ENCODE data around the gene RAVER2.

Gene RAVER2

DNA sequence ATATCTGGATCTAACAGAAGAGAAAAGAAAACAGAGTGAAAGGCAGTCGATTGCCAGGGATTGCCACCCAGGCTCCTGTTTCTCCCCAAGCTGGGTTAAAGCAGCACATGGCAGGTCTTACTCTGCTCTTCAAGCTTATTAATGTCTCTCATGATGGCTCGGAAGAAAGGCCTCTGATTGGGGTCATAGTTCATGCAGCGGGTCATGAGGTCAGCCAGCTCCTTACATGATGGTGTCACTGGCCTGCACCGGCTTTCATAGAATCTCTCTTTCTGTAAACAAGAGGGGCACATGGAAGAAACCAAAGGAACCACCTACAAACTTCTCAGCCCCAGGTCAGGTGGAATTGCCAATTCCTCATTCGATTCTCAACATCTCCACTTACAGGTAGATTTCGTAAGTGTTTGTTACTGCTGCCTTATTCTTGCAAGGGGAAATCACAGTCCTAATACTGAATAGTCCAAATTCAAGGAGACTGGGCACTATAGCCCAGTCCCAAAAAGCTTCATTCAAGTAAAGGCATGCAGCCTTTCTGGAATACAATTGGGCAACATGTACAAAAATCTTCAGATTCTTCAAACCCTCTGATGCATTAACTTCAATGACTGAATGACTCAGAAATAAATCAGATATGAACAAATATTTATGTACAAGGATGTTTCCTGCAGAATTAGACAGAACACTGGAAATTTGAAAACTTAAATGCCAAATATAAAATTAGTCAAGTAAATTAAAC is 96.6 kb downstream of the RAVER2 start:
- no peak for ATAC-seq

DNA sequence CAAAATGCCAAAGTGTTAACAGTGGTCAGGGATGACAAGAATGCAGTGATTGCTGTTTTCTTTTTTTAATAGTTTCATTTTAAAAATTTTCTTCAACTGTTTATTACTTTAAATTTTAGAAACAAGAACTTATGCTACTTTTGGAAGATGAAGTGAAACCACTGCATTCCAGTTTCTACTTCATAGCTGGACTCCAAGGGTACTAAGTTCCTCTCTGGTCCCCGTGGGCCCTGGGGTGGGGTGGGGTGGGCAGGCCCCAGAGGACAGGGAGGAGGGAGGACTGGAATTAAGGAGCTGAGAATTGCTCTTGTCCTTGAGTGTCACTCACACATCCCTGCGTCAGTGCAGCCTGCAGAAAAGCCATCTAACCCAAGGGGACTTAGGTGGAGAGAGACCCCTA is 97.3 kb downstream of the RAVER2 start:
- H3K4me3 Mint-ChIP-seq = no peak overlapping the region
- H3K36me3 Mint-ChIP-seq (ENCODE audit: low read depth) = peaks cover 34% of the 10 kb centered on the region
- H3K27ac Mint-ChIP-seq = no peak overlapping the region
- DNase-seq = no peak
- no peak for ATAC-seq
- H3K4me1 Mint-ChIP-seq = peaks cover 2% of the 10 kb centered on the region
- H3K9me3 Mint-ChIP-seq = no peaks in the 10 kb centered on the region
- H3K27me3 Mint-ChIP-seq = no peaks in the 10 kb centered on the region

More for the DNA sequence above, 96.6 kb downstream of the RAVER2 start:
- Mint-ChIP-seq H3K4me3 (no peak overlapping the region), H3K27me3 (no peaks in the 10 kb centered on the region), H3K9me3 (no peaks in the 10 kb centered on the region), H3K4me1 (peaks cover 2% of the 10 kb centered on the region), H3K27ac (no peak overlapping the region), H3K36me3 (ENCODE audit: low read depth) (peaks cover 39% of the 10 kb centered on the region)
- no peak for DNase-seq

DNA sequence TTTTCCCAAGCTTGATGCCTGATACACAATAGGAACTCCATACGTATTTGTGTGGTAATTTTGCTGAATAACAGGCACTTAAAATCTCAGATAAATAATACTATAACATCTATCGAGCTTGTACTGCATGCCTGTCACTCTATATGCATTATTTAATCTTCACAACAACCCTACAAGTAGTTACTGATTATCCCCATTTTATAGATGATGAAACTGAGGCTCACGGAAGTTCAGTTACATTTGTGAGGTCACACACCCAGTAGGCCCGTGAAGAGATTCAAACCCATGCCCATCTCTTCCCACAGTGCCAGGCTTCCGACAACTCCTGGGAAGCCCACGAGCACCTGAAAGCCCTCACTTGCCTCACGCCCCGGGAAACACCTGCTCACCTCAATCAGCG is 98.8 kb downstream of the RAVER2 start:
- Mint-ChIP-seq H3K27me3 (no peaks in the 10 kb centered on the region), H3K36me3 (ENCODE audit: low read depth) (peaks cover 20% of the 10 kb centered on the region), H3K27ac (no peak overlapping the region), H3K9me3 (no peaks in the 10 kb centered on the region), H3K4me1 (peaks cover 2% of the 10 kb centered on the region), H3K4me3 (no peak overlapping the region)
- DNase-seq (no peak), ATAC-seq (no peak)

DNA sequence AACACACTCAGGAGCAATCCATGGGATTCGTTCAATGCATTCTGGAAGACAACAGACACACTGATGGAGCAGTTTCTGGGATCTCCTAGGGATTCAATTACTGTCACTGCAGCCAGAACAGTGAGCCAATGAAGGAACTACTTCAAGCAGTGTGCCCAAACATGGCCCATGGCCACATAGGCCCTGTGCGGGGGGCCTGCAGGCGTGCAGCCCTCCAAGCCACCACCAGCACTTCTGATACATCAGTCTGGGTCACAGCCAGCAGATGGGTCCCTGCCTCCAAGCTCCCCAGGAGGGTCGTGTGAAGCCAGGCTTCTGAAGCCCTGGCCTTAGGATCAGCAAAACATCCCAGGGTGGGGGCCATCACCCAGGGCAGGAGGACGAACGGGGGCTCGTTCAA is 99.3 kb downstream of the RAVER2 start:
- ATAC-seq = no peak
- no peak for DNase-seq
- Mint-ChIP-seq H3K4me1 (peaks cover 2% of the 10 kb centered on the region), H3K27me3 (no peaks in the 10 kb centered on the region), H3K9me3 (no peaks in the 10 kb centered on the region), H3K27ac (no peak overlapping the region), H3K36me3 (ENCODE audit: low read depth) (peaks cover 20% of the 10 kb centered on the region), H3K4me3 (no peak overlapping the region)

DNA sequence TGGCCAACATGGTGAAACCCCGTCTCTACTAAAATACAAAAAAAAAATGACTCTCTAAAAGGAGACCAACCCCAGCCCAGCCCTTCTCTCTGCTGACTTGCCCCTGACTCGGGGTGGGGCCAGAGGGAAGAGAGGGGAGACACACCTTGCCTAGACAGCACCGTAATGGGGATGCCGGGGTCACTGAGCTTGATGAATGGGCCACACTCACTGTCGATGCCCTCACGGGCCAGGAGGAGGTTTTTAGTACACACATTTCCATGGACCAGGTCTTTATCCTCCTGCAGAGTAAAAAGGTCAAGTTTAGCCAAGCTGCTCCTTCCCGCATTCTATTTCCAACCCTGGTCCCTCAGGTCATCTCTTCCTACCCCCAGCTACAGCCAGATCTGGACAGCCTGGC is 99.7 kb downstream of the RAVER2 start:
- Mint-ChIP-seq H3K36me3 (ENCODE audit: low read depth) (peaks cover 23% of the 10 kb centered on the region), H3K27me3 (no peaks in the 10 kb centered on the region), H3K4me3 (no peak overlapping the region), H3K27ac (no peak overlapping the region), H3K9me3 (no peaks in the 10 kb centered on the region), H3K4me1 (peaks cover 2% of the 10 kb centered on the region)
- ATAC-seq = no peak
- no peak for DNase-seq

DNA sequence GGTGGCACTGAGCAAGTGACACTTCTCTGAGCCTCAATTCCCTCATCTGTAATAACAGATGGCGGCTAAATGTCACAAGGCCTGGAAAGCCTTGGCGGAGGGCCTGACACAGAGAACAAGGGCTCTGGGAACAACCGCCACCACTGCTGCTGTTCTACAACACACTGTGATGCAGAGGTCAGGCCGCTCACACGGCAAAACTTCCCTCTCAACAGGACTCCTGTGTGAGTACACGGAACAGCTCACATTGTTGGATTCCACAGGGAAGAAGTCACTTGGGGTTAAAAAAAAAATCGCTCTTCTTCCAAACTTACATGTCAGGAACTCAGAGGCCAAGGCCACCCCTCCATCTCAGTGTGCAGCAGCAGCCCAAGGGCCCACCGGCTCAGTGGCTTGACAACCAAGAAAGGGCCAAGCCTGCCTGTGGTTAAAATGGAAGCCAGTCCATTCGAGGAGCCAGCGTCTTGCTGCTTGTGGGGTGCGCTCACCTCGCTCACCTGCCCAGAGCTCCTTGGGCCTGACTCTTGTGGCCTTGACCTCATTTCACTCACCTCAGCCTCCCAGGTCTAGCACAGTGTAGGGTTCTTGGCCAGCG is 101.1 kb downstream of the RAVER2 start:
- no peak overlapping the region for H3K27ac Mint-ChIP-seq
- DNase-seq (no peak), ATAC-seq (no peak)
- H3K36me3 Mint-ChIP-seq (ENCODE audit: low read depth) = peaks cover 27% of the 10 kb centered on the region
- H3K27me3 Mint-ChIP-seq = no peaks in the 10 kb centered on the region
- peaks cover 2% of the 10 kb centered on the region for H3K4me1 Mint-ChIP-seq
- no peak overlapping the region for H3K4me3 Mint-ChIP-seq
- H3K9me3 Mint-ChIP-seq = no peaks in the 10 kb centered on the region

DNA sequence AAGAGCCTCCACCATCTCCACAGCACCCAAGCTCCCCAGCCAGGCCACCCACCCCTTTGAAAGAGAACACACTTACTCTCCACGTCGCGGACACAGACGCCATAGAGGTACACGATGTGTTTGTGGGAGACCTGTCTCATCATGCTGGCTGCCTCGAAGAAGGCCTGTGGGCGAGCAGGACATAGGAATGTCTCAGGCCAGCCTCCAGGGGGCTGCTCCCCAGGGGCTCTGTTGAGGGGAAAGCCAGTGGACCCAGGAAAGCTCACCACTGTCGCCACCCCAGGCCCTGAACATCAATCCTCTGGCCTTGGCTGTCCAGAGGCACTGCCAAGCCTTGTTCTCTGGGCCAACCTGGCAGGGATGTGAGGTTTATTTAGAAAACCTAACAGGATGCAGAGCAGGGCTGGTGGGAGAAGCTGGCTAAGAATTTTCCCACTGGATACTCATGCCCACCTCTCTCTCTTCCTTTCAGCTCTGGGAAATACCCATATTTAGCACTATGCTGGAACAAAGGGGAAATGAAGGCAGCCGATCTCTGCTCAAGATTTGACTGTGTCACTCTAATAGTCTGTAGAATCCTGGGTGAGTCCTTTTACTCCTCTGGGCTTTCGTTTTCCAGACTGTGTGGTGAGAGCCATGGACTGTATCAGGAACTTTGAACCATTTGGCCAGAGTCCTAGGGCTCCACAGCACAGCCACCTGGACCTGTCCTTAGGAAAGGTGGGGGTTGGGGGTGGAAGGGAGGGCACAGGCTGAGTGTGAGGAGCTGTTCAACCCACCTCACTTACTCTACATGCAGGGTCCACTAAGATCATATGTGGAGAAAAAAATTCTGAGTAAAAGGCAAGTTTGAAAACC is 101.9 kb downstream of the RAVER2 start:
- no peak for DNase-seq
- Mint-ChIP-seq H3K27ac (no peak overlapping the region), H3K27me3 (no peaks in the 10 kb centered on the region), H3K4me1 (peaks cover 2% of the 10 kb centered on the region), H3K9me3 (no peaks in the 10 kb centered on the region), H3K36me3 (ENCODE audit: low read depth) (peaks cover 22% of the 10 kb centered on the region), H3K4me3 (no peak overlapping the region)
- no peak for ATAC-seq

DNA sequence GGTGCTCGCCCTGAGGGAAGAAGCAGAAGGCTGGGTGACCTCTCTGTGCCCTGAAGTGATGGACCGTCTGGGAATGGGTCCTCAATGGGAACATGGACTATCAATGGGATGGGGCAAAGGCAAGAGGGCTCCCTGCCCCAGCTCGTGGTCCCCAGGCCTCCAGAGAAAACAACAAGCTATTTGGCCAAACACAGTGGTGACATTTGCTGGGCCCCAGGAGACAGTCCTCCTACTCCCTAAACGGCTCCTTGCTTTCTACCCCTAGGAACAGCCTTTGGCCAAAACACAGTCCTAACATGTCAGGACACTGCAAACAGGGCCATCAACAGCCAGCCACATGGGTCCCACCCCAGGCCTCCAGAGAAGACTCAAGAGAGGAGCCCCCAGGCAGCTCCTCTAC is 102.8 kb downstream of the RAVER2 start:
- ATAC-seq = no peak
- Mint-ChIP-seq H3K4me3 (no peak overlapping the region), H3K9me3 (no peaks in the 10 kb centered on the region), H3K27me3 (no peaks in the 10 kb centered on the region), H3K36me3 (ENCODE audit: low read depth) (peaks cover 22% of the 10 kb centered on the region), H3K27ac (no peak overlapping the region), H3K4me1 (peaks cover 2% of the 10 kb centered on the region)
- no peak for DNase-seq

DNA sequence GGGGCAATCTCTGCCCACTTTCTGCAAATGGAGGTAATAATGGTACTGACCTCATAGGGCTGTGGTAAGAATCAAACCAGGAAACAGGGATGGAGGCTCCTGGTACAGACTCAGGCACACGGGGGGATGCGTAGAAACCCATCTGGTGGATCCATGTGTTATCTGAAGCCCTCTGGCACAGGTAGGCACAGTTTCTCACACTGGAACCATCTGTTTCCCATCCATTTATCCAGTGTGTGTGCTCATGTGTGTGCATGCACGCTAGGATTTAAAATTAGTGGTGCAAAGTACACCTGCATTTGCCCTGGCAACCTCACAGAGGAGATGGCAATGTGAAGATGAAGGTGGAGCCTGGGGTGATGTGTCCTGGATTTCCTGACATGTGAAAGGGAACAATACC is 103.3 kb downstream of the RAVER2 start:
- ATAC-seq = no peak
- no peak overlapping the region for H3K27ac Mint-ChIP-seq
- no peaks in the 10 kb centered on the region for H3K27me3 Mint-ChIP-seq
- H3K36me3 Mint-ChIP-seq (ENCODE audit: low read depth) = peaks cover 20% of the 10 kb centered on the region
- DNase-seq = no peak
- no peaks in the 10 kb centered on the region for H3K9me3 Mint-ChIP-seq
- H3K4me3 Mint-ChIP-seq = no peak overlapping the region
- no peaks in the 10 kb centered on the region for H3K4me1 Mint-ChIP-seq

DNA sequence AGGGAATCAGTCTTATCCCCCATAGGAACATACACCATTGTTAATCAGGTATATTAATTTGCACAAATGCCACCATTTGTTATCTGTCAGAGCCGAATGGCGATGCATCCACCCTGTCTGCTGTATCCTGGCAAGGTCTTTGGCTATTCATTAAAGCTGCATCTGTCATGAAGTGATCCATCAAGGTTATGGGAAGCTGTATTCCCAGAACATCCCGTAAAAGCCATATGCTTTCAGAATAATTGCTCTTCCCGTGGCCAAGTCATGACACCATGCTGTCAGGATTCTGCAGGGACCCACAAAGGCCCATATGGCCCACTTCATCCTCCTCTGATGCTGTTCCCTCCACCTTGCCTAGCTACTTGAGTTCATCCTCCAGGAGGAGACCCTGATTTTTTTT is 103.9 kb downstream of the RAVER2 start:
- Mint-ChIP-seq H3K27ac (no peak overlapping the region), H3K9me3 (no peaks in the 10 kb centered on the region), H3K27me3 (no peaks in the 10 kb centered on the region), H3K36me3 (ENCODE audit: low read depth) (peaks cover 16% of the 10 kb centered on the region), H3K4me3 (no peak overlapping the region), H3K4me1 (no peaks in the 10 kb centered on the region)
- no peak for ATAC-seq
- no peak for DNase-seq

DNA sequence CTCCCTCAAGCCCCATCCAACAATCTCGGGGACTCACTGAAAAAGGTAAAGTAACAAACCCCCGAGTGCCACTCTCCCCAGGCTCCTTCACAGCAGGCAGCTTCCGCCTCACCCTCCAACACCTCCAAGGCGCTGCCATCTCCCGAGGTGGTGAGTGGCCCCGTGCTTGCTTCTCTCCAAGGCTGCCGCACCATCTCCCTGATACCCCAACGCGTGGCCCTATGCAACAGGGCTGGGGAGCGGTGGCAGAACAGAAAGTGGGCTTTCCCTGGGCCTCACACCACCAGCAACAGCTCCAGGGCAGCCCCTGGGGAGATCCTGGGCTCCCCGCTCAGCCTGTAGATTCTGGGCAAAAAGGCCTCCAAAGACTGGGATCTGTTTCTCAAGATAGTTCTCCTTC is 105.1 kb downstream of the RAVER2 start:
- Mint-ChIP-seq H3K27ac (no peak overlapping the region), H3K27me3 (no peaks in the 10 kb centered on the region), H3K4me1 (no peaks in the 10 kb centered on the region), H3K9me3 (no peaks in the 10 kb centered on the region), H3K36me3 (ENCODE audit: low read depth) (peaks cover 15% of the 10 kb centered on the region), H3K4me3 (no peak overlapping the region)
- DNase-seq (no peak), ATAC-seq (no peak)

DNA sequence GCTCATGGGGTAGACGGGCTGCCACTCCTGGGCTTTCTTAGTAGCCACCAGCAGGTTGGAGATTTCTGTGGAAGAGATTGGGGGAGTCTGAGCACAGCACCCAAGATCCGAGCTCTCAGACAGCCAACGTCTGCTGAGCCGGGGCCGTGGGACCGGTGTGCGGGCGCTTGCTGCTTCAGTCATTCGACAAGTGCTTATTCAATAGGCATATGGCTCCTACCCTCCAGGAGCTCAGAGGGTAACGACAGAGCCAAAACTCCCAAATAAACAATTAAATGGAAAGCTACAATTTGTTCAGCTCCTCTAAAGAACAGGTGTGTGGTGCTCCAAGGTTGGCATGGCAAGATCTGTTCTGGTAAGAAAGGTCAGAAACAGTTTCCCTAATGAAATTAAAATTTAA is 106.0 kb downstream of the RAVER2 start:
- Mint-ChIP-seq H3K4me1 (no peaks in the 10 kb centered on the region), H3K9me3 (no peaks in the 10 kb centered on the region), H3K4me3 (no peak overlapping the region), H3K27me3 (no peaks in the 10 kb centered on the region), H3K27ac (peak overlapping the region; percentile 64), H3K36me3 (ENCODE audit: low read depth) (peaks cover 19% of the 10 kb centered on the region)
- ATAC-seq (no peak), DNase-seq (no peak)

DNA sequence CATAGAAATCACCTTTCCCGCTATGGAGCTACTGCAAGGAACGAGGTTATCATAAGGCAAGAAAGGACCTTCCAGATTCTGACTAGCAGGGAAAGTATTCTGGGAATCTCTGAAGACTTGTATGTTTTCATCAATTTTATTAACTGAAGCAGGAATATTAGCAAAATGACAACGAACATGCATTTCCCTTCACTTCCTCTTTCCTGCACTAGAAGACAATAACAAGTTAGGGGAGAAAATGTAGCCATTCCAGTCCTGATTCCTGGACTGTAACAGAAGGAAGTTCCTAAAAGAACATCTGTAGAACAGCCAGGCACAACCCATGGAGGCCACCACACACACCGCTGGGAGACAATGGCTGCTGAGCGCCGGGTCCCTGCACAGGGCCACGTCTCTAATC is 106.8 kb downstream of the RAVER2 start:
- no peak for DNase-seq

DNA sequence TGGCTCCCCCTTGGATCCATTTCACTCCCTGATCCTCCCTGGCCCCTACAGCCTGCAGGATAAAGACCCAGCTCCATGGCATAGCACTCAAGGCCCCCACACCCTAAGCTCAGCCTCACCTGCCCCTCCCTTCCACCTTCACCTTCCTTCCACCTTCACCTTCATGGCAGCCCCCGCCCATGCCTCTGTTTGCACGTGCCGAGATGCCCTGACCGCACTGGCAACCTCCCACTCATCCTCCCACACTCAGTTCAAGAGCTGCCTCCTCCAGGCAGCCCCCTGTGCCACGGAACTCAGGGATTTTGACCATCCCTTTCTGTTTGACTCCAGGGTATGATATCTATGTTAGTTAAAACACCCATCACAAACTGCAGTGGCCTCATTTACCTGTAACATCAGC is 109.8 kb downstream of the RAVER2 start:
- DNase-seq = no peak
- H3K27ac Mint-ChIP-seq = peak overlapping the region; percentile 22
- H3K27me3 Mint-ChIP-seq = no peaks in the 10 kb centered on the region
- ATAC-seq = no peak
- H3K9me3 Mint-ChIP-seq = no peaks in the 10 kb centered on the region
- peaks cover under 1% of the 10 kb centered on the region for H3K4me1 Mint-ChIP-seq
- no peak overlapping the region for H3K4me3 Mint-ChIP-seq
- H3K36me3 Mint-ChIP-seq (ENCODE audit: low read depth) = peaks cover 28% of the 10 kb centered on the region

More for the DNA sequence above, 106.8 kb downstream of the RAVER2 start:
- ATAC-seq = no peak
- peaks cover 17% of the 10 kb centered on the region for H3K36me3 Mint-ChIP-seq (ENCODE audit: low read depth)
- no peak overlapping the region for H3K4me3 Mint-ChIP-seq
- no peaks in the 10 kb centered on the region for H3K27me3 Mint-ChIP-seq
- H3K9me3 Mint-ChIP-seq = no peaks in the 10 kb centered on the region
- no peaks in the 10 kb centered on the region for H3K4me1 Mint-ChIP-seq
- no peak overlapping the region for H3K27ac Mint-ChIP-seq

DNA sequence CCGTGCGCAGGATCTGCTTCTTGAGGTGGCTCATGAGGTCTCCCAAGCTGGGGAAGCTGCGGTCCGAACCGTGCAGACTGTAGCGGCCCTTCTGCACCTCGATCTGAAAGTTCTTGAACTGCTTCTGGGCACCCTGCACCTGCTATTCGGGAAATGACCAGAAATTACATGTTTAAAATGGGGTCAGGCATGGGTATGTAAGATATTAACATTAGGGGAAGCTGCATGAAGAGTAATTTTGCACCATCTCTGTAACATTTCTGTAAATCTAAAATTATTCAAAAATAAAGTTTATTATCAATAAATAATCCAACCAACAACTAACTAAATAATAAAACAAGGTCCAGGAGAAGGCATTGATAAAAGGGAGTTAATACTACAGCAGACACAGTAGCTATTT is 110.7 kb downstream of the RAVER2 start:
- no peak overlapping the region for H3K4me3 Mint-ChIP-seq
- H3K4me1 Mint-ChIP-seq = peaks cover 1% of the 10 kb centered on the region
- DNase-seq (no peak), ATAC-seq (no peak)
- peaks cover 28% of the 10 kb centered on the region for H3K36me3 Mint-ChIP-seq (ENCODE audit: low read depth)
- no peaks in the 10 kb centered on the region for H3K27me3 Mint-ChIP-seq
- no peaks in the 10 kb centered on the region for H3K9me3 Mint-ChIP-seq
- no peak overlapping the region for H3K27ac Mint-ChIP-seq
